ENCODE measurements around the gene CFAP53.
A peak's percentile ranks its signal among the peaks of the same experiment; 100 is the strongest.
"Not testable (repeated sequence)": the region's sequence is repeated elsewhere in the genome, so short reads cannot be mapped to it uniquely, and the experiment has no call there.

CFAP53 gene, protein sequence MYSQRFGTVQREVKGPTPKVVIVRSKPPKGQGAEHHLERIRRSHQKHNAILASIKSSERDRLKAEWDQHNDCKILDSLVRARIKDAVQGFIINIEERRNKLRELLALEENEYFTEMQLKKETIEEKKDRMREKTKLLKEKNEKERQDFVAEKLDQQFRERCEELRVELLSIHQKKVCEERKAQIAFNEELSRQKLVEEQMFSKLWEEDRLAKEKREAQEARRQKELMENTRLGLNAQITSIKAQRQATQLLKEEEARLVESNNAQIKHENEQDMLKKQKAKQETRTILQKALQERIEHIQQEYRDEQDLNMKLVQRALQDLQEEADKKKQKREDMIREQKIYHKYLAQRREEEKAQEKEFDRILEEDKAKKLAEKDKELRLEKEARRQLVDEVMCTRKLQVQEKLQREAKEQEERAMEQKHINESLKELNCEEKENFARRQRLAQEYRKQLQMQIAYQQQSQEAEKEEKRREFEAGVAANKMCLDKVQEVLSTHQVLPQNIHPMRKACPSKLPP

GRCh38 chr18:50266248-50266704 is at the start of gene CFAP53:
Gene CFAP53, minus strand, starts transcription at chr18:50266495. Its CDS starts 91 bp downstream, at chr18:50266404.
- peak; percentile 88 to 90 for DNase-seq

DNA sequence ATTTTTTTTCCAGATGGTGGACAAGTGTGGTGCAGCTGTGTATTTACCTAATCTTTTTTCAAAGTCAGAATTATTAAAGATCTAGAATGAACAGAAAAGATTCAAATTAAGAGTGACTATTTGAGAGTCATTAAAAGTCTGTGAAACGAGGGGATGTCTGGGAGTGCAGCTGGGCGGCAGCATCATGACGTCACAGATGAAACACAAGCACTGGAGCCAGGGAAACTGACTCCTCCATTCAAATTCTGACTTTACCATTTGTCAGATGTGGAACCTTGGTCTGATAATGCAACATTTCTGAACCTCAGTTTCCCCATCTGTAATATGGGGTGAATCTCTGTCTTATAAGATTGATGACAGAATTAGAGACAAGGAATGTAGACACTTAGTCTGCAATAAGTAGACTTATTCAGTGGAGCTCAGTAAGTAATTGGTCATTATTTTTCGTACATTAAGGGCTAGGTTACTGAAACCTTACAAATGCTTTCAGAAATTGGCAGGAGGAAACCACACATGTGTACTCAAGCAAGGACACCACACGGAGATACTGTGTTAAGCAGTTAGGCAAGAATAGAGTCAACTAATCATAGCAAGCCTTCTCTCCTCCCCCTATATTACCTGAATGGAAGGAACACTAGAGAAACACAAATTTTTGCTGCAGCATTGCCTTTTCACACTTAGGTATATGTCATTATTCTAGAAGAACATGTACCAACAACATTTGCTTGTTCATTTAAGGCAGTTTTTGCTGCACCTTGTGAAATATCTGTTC is 49.0 kb upstream of the CFAP53 start:
- no peak for DNase-seq

DNA sequence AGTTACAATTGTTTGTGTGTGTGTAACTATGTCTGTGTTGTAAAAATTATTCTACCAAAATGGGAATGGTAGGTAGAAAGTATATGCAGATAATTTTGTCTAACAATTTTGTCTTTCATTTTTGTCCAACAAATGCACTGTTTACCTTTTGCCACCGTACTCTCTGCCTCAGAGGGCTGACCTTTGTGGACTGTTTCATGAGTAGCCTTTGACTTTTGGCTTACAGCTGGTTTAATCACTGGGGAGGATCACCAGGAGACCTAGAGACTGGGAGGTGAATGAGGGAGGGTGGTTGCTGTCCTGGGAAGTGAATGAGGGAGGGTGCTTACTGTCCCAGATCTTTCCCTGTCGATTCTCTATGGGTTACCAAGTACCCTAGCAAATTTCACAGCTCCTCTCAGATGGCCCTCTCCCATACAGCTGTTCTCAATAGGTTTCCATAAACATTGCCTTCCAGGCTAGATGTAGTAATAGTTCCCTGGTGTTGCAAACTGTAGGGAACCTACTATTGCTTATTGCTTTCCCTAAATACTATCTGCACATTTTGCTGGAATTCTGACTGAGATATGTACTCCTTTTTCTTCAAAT is 47.7 kb upstream of the CFAP53 start:
- no peak for DNase-seq

- DNase-seq = no peak
Measured at GRCh38 chr18:50313031-50313607, 46.8 kb upstream of the CFAP53 start.

- no peak for DNase-seq
Measured at GRCh38 chr18:50312296-50313030, 46.2 kb upstream of the CFAP53 start.

GRCh38 chr18:50311650-50312049 is 45.4 kb upstream of the CFAP53 start:
- no peak for DNase-seq

GRCh38 chr18:50310080-50310479 is 43.8 kb upstream of the CFAP53 start:
- no peak for DNase-seq

DNA sequence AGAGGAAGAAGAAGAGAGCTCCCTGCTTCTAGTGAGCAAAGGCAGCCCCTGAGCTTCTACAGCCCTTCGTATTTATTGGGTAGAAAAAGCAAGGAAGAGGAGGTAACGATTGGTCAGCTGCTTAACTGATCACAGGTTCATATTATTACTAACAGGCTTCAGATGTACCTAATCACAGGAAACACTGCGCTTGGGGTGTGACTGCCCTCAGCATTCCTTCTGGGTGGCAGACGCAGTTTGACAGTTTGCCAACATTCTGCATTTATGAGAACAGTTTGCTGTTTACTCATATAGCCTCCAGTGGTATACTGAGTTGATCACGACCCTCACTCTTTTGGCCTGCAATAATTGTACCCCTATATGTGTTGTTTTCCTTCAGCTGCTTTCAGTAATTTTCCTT is 42.6 kb upstream of the CFAP53 start:
- not testable (repeated sequence) for DNase-seq

- peak; percentile 92 to 93 for DNase-seq
Measured at GRCh38 chr18:50307738-50308470, 41.6 kb upstream of the CFAP53 start.

- no peak for DNase-seq
Measured at GRCh38 chr18:50307400-50307737, 41.1 kb upstream of the CFAP53 start.

GRCh38 chr18:50306944-50307343 is 40.6 kb upstream of the CFAP53 start:
- DNase-seq = no peak

GRCh38 chr18:50301074-50301473 is 34.8 kb upstream of the CFAP53 start:
- DNase-seq = no peak

- no peak for DNase-seq
Measured at GRCh38 chr18:50299626-50300388, 33.5 kb upstream of the CFAP53 start.

DNA sequence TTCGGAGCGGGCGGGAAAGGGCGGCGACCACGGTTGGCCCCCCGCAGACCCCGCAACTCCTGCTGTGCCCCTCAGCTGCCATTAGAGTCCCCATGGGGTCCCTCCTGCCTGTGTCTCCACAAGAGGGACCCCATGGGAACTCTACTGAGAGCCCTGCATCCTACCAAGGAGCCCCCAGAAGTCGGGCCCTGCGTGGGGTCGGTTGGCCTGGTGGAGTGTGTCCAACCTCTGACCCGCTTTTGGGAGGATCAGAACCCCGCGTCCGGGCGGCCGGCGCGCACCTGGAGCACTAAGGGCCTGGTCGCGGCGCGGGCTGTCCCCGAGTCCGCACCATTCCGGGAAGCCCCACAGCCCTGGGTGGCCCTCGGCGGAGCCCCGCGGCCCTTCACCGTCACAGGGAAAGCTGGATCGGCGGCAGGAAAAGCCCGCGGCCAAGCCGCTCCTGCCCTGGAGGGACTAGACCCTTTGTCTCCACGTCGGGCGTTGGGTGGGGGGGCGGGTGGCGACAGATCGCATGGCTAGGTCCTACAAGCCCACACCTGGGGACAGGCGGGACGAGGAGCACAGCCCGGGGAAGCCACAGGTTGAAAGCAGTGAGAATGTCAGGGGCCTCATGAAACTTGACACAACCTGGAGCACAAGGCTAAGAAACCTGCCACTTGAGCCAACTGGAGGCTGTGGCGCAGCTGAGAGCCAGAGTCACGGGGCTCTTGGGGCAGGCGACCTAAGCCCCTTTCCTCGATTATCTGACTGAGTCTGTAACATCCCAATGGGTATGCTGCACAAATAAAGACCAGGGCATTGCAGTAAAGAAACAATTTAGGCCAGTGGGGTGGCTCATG is 32.4 kb upstream of the CFAP53 start:
- no peak for DNase-seq

DNA sequence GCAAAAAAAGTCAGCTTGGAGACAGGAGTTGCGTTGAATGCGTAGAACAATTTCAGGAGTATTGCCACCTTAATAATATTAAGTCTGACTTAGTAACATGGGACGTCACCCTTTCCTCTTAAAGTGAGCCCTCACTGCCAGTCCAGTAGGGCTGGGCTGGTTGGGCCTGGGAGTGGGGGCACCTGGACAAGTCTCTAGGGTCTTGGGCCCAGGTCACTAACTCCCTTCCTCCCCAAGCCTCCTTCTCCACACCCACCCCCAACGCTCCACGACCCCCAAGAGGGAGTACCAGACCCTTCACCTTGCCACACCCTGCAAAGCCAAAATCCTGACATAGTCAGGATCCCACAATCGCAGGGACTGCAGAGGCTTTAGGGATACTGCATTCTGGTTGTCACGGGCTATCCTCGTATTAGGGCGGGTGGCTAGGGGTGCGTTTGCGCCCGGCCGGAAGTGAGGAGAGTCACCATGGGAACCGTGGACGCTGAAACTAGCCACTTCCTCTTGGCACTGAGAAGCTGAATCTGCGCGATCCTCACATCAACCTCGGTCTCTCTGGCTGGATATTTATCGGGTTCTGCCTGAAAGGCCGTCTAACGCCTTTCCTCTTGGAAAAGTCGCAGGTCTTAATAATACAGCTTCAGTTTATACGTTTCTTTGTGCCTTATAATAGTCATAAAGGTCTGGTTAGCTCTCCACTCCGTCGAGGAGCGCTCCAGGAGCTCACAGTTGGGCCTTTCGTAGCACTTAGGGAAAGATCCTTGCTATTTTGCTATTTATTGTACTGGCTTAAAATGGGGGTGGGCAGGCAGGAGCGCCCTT is 31.5 kb upstream of the CFAP53 start:
- DNase-seq = peak; percentile 73 to 84

DNA sequence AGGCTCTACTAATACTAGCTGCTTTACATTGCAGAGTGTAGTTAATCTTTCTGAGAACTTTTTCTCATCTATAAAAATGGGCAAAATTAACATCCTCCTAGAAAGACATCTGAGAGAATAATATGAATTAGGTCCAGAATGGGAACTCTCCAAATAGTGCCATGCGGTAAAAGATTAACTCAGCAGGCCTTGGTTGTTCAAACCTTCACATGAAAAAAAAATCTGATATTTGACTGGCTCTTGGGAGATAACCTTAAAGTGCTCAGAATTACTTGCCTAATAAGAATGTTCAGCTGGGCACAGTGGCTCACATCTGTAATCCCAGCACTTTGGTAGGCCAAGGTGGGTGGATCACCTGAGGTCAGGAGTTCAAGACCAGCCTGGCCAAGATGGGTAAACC is 26.7 kb upstream of the CFAP53 start:
- DNase-seq = no peak

- no peak for DNase-seq
Measured at GRCh38 chr18:50289108-50289443, 22.8 kb upstream of the CFAP53 start.

GRCh38 chr18:50288348-50289107 is 22.2 kb upstream of the CFAP53 start:
- not testable (repeated sequence) for DNase-seq
